C4-2B (cell line): ENCODE results near the gene MYCBP2.

Experiments used
- CTCF ChIP-seq: fragments of 450-650 bp; conservative IDR thresholded peaks from 2 replicates; pipeline ENCODE4 v1.5.1; 2017; ENCODE audit warnings: mild to moderate bottlenecking
- ZFX ChIP-seq: fragments of 450-650 bp; IDR thresholded peaks from 2 replicates; pipeline ENCODE4 v1.6.1; 2017

- TF ChIP-seq CTCF (no peak), ZFX (no peak)
Measured at GRCh38 chr13:77372275-77372674, 45.4 kb upstream of the MYCBP2 start.
